RWPE2 (cell line): ENCODE data around the gene ZNF646.

Experiments used
- ATAC-seq: fragments of 200-7000 bp; cut with Tn5 transposase; 3 replicates; pipeline ENCODE4 v1.9.1; 2021; ENCODE audit warnings: low read depth
- DNase-seq: peaks from one replicate; pipeline ENCODE4 v3.0.0-alpha.2; 2020; ENCODE audit warnings: low spot score
- H3K27ac ChIP-seq: fragments of 450-650 bp; 2 replicates; pipeline ENCODE4 v1.5.1; 2017; ENCODE audit warnings: mild to moderate bottlenecking; ENCODE audit not compliant: poor library complexity, severe bottlenecking
- H3K27me3 ChIP-seq: fragments of 250-450 bp; sonication (Bioruptor Pico); 2 replicates; pipeline ENCODE4 v1.5.1; 2021; ENCODE audit warnings: mild to moderate bottlenecking, moderate library complexity; ENCODE audit not compliant: insufficient read depth, poor library complexity, severe bottlenecking
- H3K36me3 ChIP-seq: fragments of 250-450 bp; sonication (Bioruptor Pico); 2 replicates; pipeline ENCODE4 v1.5.1; 2020; ENCODE audit warnings: low read depth, mild to moderate bottlenecking, moderate library complexity
- H3K4me1 ChIP-seq: fragments of 250-450 bp; sonication (Bioruptor Pico); 2 replicates; pipeline ENCODE4 v1.5.1; 2021; ENCODE audit warnings: mild to moderate bottlenecking, moderate library complexity; ENCODE audit not compliant: insufficient read depth, poor library complexity, severe bottlenecking
- H3K4me3 ChIP-seq: fragments of 250-450 bp; sonication (Bioruptor Pico); 2 replicates; pipeline ENCODE4 v1.5.1; 2021; ENCODE audit warnings: mild to moderate bottlenecking, moderate library complexity; ENCODE audit not compliant: severe bottlenecking
- H3K9me3 ChIP-seq: fragments of 250-450 bp; sonication (Bioruptor Pico); 2 replicates; pipeline ENCODE4 v1.5.1; 2021; ENCODE audit warnings: mild to moderate bottlenecking, moderate library complexity; ENCODE audit not compliant: severe bottlenecking
- CTCF ChIP-seq: fragments of 450-650 bp; IDR thresholded peaks from one replicate; pipeline ENCODE4 v1.5.1; 2017; ENCODE audit warnings: mild to moderate bottlenecking, moderate library complexity; ENCODE audit not compliant: poor library complexity, severe bottlenecking

ZNF646 gene

DNA sequence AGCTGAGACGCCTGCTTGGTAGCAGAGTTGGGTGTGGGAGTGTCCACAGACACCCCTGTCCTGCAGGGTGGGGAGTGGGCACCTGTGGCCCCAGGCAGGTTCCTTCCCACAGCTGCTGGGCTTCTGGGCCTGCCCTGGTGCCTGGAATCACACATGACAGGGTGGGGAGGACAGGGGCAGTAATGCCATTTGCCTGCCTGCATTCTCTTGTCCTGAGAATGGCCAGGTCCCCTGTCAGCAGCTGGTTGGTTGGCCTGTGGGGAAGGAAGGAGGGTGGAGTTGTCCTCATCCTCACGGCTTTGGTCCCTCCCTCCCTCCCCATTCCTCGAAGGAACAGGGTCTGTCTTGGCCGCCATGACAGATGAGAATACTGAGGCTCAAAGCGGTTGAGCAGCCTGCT, 9.3 kb downstream of the ZNF646 start:
- DNase-seq = no peak
- Histone ChIP-seq H3K4me1 (no peaks in the 10 kb centered on the region), H3K9me3 (no peaks in the 10 kb centered on the region), H3K27me3 (no peaks in the 10 kb centered on the region), H3K4me3 (no peak overlapping the region), H3K27ac (no peak overlapping the region), H3K36me3 (peaks cover 38% of the 10 kb centered on the region)
- TF ChIP-seq CTCF = no peak
- no peak for ATAC-seq

DNA sequence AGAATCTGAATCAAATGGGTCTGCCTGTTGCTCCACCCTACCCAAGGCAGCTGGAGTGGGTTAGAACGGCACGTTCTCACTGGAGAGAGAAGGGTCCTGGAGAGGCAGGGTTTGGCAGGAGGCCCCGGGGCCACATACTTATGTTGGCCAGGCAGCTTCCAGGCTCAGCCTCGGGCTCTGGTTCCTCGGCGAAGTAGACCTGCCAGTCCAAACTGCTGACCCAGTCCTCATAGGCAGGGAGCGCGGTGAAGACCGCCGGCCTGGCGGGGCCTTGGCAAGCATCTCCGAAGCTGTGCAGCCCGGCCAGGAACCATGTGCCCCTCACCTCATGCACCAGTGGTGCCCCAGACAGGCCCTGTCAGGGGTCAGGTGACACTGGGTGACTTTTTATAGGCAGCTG, 9.8 kb downstream of the ZNF646 start:
- DNase-seq (no peak), ATAC-seq (no peak)
- Histone ChIP-seq H3K36me3 (peaks cover 36% of the 10 kb centered on the region), H3K9me3 (no peaks in the 10 kb centered on the region), H3K27me3 (no peaks in the 10 kb centered on the region), H3K27ac (no peak overlapping the region), H3K4me3 (no peak overlapping the region), H3K4me1 (no peaks in the 10 kb centered on the region)
- no peak for TF ChIP-seq CTCF

DNA sequence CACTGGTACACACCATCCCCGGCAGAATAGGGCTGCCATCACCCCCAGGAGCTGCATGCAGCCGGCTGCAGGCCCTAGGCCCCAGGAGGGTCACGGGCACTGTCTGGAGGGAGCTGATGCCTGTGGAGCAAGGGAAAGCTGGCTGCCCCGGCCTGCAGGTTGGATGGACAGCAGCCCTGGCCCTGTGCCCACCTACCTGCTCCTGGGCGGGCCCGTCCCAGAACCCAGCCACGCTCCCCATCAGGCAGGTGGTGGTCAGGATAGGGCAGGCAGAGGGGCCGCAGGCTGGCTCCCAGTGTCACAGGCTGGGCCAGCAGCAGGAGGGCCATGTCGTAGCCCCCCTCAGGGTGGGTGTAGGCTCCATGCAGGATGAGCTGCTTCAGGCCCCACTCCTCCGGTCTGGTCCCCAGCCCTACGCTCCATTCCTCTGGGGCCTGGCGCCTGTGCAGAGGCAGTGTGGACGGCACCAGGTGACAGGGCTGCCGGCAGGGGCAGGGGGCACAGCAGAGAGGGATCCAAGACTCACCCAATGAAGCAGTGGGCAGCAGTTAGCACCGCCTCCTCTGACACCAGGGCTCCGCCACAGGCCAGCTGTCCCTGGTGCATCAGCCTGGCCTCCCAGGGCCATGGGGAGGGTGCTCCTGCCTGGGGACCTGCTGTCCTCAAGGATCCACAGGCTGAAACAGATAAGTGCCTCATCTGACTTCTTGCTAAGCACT, 10.5 kb downstream of the ZNF646 start:
- TF ChIP-seq CTCF = no peak
- DNase-seq = peak; percentile 56
- Histone ChIP-seq H3K27ac (no peak overlapping the region), H3K36me3 (peaks cover 37% of the 10 kb centered on the region), H3K9me3 (no peaks in the 10 kb centered on the region), H3K27me3 (no peaks in the 10 kb centered on the region), H3K4me3 (no peak overlapping the region), H3K4me1 (no peaks in the 10 kb centered on the region)
- no peak for ATAC-seq

GRCh38 chr16:31085411-31085810, 11.2 kb downstream of the ZNF646 start:
- no peaks in the 10 kb centered on the region for H3K9me3 ChIP-seq
- DNase-seq (no peak), ATAC-seq (no peak)
- H3K36me3 ChIP-seq = peaks cover 33% of the 10 kb centered on the region
- TF ChIP-seq CTCF = no peak
- no peak overlapping the region for H3K27ac ChIP-seq
- H3K4me1 ChIP-seq = no peaks in the 10 kb centered on the region
- H3K27me3 ChIP-seq = no peaks in the 10 kb centered on the region
- H3K4me3 ChIP-seq = no peak overlapping the region

GRCh38 chr16:31085873-31086628, 11.8 kb downstream of the ZNF646 start:
- Histone ChIP-seq H3K9me3 (no peaks in the 10 kb centered on the region), H3K27me3 (no peaks in the 10 kb centered on the region), H3K36me3 (peaks cover 33% of the 10 kb centered on the region), H3K4me3 (no peak overlapping the region), H3K4me1 (no peaks in the 10 kb centered on the region), H3K27ac (no peak overlapping the region)
- TF ChIP-seq CTCF = no peak
- peak; percentile 62 for DNase-seq
- ATAC-seq = no peak
